H1 (cell line): ENCODE measurements around the gene PIGU. TPM values are rescaled to one million over a fixed set of nuclear protein-coding genes. Genes with fewer than 3 reads are reported as not detected.
A peak's percentile ranks its signal among the peaks of the same experiment; 100 is the strongest.

ENCODE experiments used
- CHD2 ChIP-seq: IDR thresholded peaks from 2 replicates; pipeline ENCODE4 v1.6.1; 2012; ENCODE audit warnings: low read length, improper control_type of control experiment
- FOSL1 ChIP-seq: IDR thresholded peaks from 2 replicates; pipeline ENCODE4 v1.6.1; 2011; ENCODE audit warnings: mild to moderate bottlenecking, low read depth, low read length, moderate library complexity; ENCODE audit not compliant: insufficient read depth
- GTF2F1 ChIP-seq: IDR thresholded peaks from 2 replicates; pipeline ENCODE4 v1.6.1; 2012; ENCODE audit warnings: low read depth, low read length, improper control_type of control experiment, borderline replicate concordance
- RNF2 ChIP-seq: fragments of 200-900, 300-1000 bp; sonication (generic); IDR thresholded peaks from 2 replicates; pipeline ENCODE4 v1.7.1; 2016; ENCODE audit warnings: borderline replicate concordance, low read depth, mild to moderate bottlenecking, antibody characterized with exemption, low read length; ENCODE audit not compliant: poor library complexity, severe bottlenecking; ENCODE audit errors: missing control alignments
- TBP ChIP-seq: IDR thresholded peaks from 2 replicates; pipeline ENCODE4 v1.6.1; 2011; ENCODE audit warnings: low read depth, low read length, improper control_type of control experiment
- YY1 ChIP-seq: IDR thresholded peaks from 2 replicates; pipeline ENCODE4 v1.6.1; 2011; ENCODE audit warnings: low read depth, mild to moderate bottlenecking, low read length
- polyA plus RNA-seq, 7 experiments: library from polyadenylated mRNA; depleted of rRNA in 3 of 7; stranded (reverse) in 5 of 7; unstranded in 2 of 7; fragments of >200 nt in 5 of 7; fragments of 200-250 nt in 2 of 7; gene quantifications; 1 replicate in 5 of 7; 2 replicates in 1 of 7; 4 replicates in 1 of 7; pipeline versions ENCODE4 v1.2.1 to v1.2.3, GENCODE V29; 2011 to 2013; ENCODE audit warnings: missing spikeins in 2 of 7, mixed read lengths in 2 of 7
- total RNA-seq: library from RNA; stranded (reverse); fragmentation: NEBNext Ultra II Directional; extraction: Animal tissue kit (Norgen Biotek cat#: 25700); gene quantifications from 2 replicates; pipeline ENCODE4 v1.2.1, GENCODE V29; 2021
- TF ChIP-seq, protein P1 (sequence below): fragments of 300-600 bp; sonication (generic); IDR thresholded peaks from 2 replicates; pipeline ENCODE4 v1.7.1; 2012; ENCODE audit warnings: low read length, moderate library complexity, mild to moderate bottlenecking, inconsistent platforms; ENCODE audit not compliant: insufficient replicate concordance
- TF ChIP-seq, protein P2 (sequence below), 3 experiments: IDR thresholded peaks; 1 replicate in 2 of 3; 2 replicates in 1 of 3; pipeline versions ENCODE4 v1.5.1 to v1.6.1; 2011; ENCODE audit warnings: low read length in 3 of 3, mild to moderate bottlenecking in 3 of 3, inconsistent platforms in 2 of 3, low read depth in 1 of 3, moderate library complexity in 1 of 3; ENCODE audit not compliant: insufficient read depth in 1 of 3; ENCODE audit errors: control extremely low read depth in 1 of 3

PIGU gene
- total and polyA plus RNA-seq, 2 of the 8 experiments (the other 6 are each of a cell fraction or from before 2014, with no cell fraction given): 28.3 to 117 TPM

DNA sequence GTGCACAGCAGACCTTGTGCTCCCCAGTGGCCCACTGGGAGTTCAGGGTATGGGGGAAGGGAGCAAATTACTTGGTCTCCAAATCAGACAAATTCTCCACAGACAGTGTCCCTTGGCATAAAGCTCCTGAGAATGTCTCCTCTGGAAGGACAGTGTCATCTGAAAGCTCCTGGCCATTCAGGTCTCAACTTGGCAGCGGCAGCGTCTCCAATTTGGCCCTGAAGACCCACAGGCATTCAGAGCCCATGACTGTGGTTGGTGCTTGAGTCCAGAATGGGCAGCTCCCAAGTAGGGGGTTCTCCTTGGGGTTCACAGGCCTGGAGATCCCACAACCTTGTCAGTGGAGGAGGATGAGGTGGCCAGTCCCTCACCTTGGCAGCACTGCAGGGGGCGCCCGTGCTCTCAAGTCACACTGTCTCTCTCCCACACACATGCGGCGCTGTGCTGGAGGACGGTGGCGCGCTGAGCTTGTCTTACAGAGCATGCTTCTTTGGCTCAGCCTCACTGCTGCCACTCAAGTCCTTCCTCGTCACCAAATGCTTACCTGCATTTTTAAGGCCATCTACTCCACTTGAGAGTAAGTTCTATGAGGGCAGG is 140.0 kb downstream of the PIGU start (continued):
- TF ChIP-seq, protein P1, sequence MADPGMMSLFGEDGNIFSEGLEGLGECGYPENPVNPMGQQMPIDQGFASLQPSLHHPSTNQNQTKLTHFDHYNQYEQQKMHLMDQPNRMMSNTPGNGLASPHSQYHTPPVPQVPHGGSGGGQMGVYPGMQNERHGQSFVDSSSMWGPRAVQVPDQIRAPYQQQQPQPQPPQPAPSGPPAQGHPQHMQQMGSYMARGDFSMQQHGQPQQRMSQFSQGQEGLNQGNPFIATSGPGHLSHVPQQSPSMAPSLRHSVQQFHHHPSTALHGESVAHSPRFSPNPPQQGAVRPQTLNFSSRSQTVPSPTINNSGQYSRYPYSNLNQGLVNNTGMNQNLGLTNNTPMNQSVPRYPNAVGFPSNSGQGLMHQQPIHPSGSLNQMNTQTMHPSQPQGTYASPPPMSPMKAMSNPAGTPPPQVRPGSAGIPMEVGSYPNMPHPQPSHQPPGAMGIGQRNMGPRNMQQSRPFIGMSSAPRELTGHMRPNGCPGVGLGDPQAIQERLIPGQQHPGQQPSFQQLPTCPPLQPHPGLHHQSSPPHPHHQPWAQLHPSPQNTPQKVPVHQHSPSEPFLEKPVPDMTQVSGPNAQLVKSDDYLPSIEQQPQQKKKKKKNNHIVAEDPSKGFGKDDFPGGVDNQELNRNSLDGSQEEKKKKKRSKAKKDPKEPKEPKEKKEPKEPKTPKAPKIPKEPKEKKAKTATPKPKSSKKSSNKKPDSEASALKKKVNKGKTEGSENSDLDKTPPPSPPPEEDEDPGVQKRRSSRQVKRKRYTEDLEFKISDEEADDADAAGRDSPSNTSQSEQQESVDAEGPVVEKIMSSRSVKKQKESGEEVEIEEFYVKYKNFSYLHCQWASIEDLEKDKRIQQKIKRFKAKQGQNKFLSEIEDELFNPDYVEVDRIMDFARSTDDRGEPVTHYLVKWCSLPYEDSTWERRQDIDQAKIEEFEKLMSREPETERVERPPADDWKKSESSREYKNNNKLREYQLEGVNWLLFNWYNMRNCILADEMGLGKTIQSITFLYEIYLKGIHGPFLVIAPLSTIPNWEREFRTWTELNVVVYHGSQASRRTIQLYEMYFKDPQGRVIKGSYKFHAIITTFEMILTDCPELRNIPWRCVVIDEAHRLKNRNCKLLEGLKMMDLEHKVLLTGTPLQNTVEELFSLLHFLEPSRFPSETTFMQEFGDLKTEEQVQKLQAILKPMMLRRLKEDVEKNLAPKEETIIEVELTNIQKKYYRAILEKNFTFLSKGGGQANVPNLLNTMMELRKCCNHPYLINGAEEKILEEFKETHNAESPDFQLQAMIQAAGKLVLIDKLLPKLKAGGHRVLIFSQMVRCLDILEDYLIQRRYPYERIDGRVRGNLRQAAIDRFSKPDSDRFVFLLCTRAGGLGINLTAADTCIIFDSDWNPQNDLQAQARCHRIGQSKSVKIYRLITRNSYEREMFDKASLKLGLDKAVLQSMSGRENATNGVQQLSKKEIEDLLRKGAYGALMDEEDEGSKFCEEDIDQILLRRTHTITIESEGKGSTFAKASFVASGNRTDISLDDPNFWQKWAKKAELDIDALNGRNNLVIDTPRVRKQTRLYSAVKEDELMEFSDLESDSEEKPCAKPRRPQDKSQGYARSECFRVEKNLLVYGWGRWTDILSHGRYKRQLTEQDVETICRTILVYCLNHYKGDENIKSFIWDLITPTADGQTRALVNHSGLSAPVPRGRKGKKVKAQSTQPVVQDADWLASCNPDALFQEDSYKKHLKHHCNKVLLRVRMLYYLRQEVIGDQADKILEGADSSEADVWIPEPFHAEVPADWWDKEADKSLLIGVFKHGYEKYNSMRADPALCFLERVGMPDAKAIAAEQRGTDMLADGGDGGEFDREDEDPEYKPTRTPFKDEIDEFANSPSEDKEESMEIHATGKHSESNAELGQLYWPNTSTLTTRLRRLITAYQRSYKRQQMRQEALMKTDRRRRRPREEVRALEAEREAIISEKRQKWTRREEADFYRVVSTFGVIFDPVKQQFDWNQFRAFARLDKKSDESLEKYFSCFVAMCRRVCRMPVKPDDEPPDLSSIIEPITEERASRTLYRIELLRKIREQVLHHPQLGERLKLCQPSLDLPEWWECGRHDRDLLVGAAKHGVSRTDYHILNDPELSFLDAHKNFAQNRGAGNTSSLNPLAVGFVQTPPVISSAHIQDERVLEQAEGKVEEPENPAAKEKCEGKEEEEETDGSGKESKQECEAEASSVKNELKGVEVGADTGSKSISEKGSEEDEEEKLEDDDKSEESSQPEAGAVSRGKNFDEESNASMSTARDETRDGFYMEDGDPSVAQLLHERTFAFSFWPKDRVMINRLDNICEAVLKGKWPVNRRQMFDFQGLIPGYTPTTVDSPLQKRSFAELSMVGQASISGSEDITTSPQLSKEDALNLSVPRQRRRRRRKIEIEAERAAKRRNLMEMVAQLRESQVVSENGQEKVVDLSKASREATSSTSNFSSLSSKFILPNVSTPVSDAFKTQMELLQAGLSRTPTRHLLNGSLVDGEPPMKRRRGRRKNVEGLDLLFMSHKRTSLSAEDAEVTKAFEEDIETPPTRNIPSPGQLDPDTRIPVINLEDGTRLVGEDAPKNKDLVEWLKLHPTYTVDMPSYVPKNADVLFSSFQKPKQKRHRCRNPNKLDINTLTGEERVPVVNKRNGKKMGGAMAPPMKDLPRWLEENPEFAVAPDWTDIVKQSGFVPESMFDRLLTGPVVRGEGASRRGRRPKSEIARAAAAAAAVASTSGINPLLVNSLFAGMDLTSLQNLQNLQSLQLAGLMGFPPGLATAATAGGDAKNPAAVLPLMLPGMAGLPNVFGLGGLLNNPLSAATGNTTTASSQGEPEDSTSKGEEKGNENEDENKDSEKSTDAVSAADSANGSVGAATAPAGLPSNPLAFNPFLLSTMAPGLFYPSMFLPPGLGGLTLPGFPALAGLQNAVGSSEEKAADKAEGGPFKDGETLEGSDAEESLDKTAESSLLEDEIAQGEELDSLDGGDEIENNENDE: no peak
- TF ChIP-seq TBP (no peak), FOSL1 (no peak), RNF2 (no peak), YY1 (no peak), CHD2 (no peak), GTF2F1 (no peak)
- TF ChIP-seq, protein P2, sequence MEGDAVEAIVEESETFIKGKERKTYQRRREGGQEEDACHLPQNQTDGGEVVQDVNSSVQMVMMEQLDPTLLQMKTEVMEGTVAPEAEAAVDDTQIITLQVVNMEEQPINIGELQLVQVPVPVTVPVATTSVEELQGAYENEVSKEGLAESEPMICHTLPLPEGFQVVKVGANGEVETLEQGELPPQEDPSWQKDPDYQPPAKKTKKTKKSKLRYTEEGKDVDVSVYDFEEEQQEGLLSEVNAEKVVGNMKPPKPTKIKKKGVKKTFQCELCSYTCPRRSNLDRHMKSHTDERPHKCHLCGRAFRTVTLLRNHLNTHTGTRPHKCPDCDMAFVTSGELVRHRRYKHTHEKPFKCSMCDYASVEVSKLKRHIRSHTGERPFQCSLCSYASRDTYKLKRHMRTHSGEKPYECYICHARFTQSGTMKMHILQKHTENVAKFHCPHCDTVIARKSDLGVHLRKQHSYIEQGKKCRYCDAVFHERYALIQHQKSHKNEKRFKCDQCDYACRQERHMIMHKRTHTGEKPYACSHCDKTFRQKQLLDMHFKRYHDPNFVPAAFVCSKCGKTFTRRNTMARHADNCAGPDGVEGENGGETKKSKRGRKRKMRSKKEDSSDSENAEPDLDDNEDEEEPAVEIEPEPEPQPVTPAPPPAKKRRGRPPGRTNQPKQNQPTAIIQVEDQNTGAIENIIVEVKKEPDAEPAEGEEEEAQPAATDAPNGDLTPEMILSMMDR (IDR thresholded peaks at IDR 0.05; ENCODE audit: control extremely low read depth in 1 of 3, insufficient read depth in 1 of 3, low read depth in 1 of 3, low read length in 3 of 3): peak; percentile 58 to 69 (median 62)
